OCI-LY7 (cell line): ENCODE results near the gene CYFIP1. TPM values are rescaled to one million over a fixed set of nuclear protein-coding genes. Genes with fewer than 3 reads are reported as not detected.

Experiments
- BruUV-seq: library from RNA; stranded (reverse); fragments of 400-500 nt; replicated peaks from 2 replicates; lab custom pipeline; 2021; lab: Mats Ljungman, UMichigan
- CTCF ChIA-PET: fragments of 300-600 bp; sonication (Branson Sonifier 250); formaldehyde crosslinking; loops from one replicate; lab custom pipeline; 2022; ENCODE audit warnings: antibody characterized with exemption; ENCODE audit not compliant: unreplicated experiment; lab: Charles Lee
- POLR2A ChIA-PET: fragments of 300-600 bp; sonication (Branson Sonifier 250); formaldehyde crosslinking; loops from one replicate; lab custom pipeline; 2022; ENCODE audit warnings: antibody characterized with exemption; lab: Charles Lee
- DNase-seq: peaks from one replicate; pipeline ENCODE4 v3.0.0-alpha.2; 2015; ENCODE audit warnings: low spot score
- H2AFZ ChIP-seq: fragments of 200-600 bp; sonication (generic), shearing (Covaris generic); 2 replicates; pipeline ENCODE4 v1.6.1; 2014; ENCODE audit warnings: mild to moderate bottlenecking, antibody characterized with exemption, low read length, moderate library complexity
- H3K27ac ChIP-seq: fragments of 200-600 bp; sonication (generic); 2 replicates; pipeline ENCODE4 v1.5.1; 2014; ENCODE audit warnings: mixed run types, low read depth, mild to moderate bottlenecking, moderate library complexity, low read length, inconsistent platforms; ENCODE audit not compliant: poor library complexity, severe bottlenecking
- H3K36me3 ChIP-seq: fragments of 200-600 bp; sonication (generic); 2 replicates; pipeline ENCODE4 v1.6.1; 2014; ENCODE audit warnings: mild to moderate bottlenecking, antibody characterized with exemption, low read length, moderate library complexity, mixed read lengths; ENCODE audit not compliant: insufficient read depth
- H3K4me1 ChIP-seq: fragments of 200-600 bp; sonication (generic); 2 replicates; pipeline ENCODE4 v1.5.1; 2014; ENCODE audit warnings: mild to moderate bottlenecking, low read length; ENCODE audit not compliant: insufficient read depth, poor library complexity, severe bottlenecking
- H3K4me2 ChIP-seq: fragments of 200-600 bp; sonication (generic); 2 replicates; pipeline ENCODE4 v1.6.1; 2014; ENCODE audit warnings: mild to moderate bottlenecking, low read length
- H3K4me3 ChIP-seq: fragments of 200-600 bp; sonication (generic); 2 replicates; pipeline ENCODE4 v1.5.1; 2014; ENCODE audit warnings: mild to moderate bottlenecking, low read depth, low read length; ENCODE audit not compliant: poor library complexity, severe bottlenecking
- H3K79me2 ChIP-seq: fragments of 200-600 bp; sonication (generic); 2 replicates; pipeline ENCODE4 v1.6.1; 2016; ENCODE audit warnings: low read depth, mild to moderate bottlenecking, low read length, moderate library complexity, mixed read lengths; ENCODE audit not compliant: insufficient read depth
- H3K9me2 ChIP-seq: fragments of 200-600 bp; sonication (generic); 2 replicates; pipeline ENCODE4 v1.6.1; 2016; ENCODE audit warnings: mild to moderate bottlenecking, low read length, mixed read lengths; ENCODE audit not compliant: insufficient read depth
- H3K9me3 ChIP-seq: fragments of 200-600 bp; sonication (generic); 2 replicates; pipeline ENCODE4 v1.6.1; 2014; ENCODE audit warnings: mild to moderate bottlenecking, mixed run types, low read length, mixed read lengths
- H4K20me1 ChIP-seq: fragments of 200-600 bp; sonication (generic); 2 replicates; pipeline ENCODE4 v1.6.1; 2014; ENCODE audit warnings: mild to moderate bottlenecking, antibody characterized with exemption, low read length, moderate library complexity, mixed read lengths; ENCODE audit not compliant: insufficient read depth
- EZH2phosphoT487 ChIP-seq: fragments of 200-600 bp; sonication (generic); IDR thresholded peaks from 2 replicates; pipeline ENCODE4 v1.6.1; 2018; ENCODE audit warnings: low read depth, borderline replicate concordance, mild to moderate bottlenecking, mixed run types, antibody characterized with exemption, low read length, moderate library complexity, mixed read lengths
- intact Hi-C: fragments of 100-400 bp; cut with micrococcal nuclease; formaldehyde crosslinking; loops from one replicate; pipeline ENCODE4 v1.10.0; 2022; ENCODE audit not compliant: unreplicated experiment
- total RNA-seq, 2 experiments: library from RNA; depleted of rRNA in 1 of 2; stranded (reverse); fragments of >200 nt in 1 of 2; shearing (Covaris generic) in 1 of 2; gene quantifications; 2 replicates each; pipeline ENCODE4 v1.2.3, GENCODE V29; 2014 to 2022
- TF ChIP-seq, protein P1 (sequence below): fragments of 200-600 bp; sonication (generic); conservative IDR thresholded peaks from 2 replicates; pipeline ENCODE4 v1.5.1; 2014; ENCODE audit warnings: mild to moderate bottlenecking, antibody characterized with exemption, low read length, moderate library complexity, mixed read lengths

CYFIP1 gene
- total RNA-seq, 2 experiments from 2014 or later: 0.98 to 1.3 TPM

- CTCF ChIA-PET: no interaction called here
- no TSS peak for BruUV-seq
- POLR2A ChIA-PET: interaction anchor here (0.7 kb wide), 1 partner anchor 28 kb away, joined by 5 read pairs; no protein-coding TSS in a partner anchor
- H3K36me3 ChIP-seq: no peaks in the 10 kb centered on the region
- DNase-seq: no peak
- no peak overlapping the region for H3K4me3 ChIP-seq
- no peaks in the 10 kb centered on the region for H3K4me1 ChIP-seq
- H4K20me1 ChIP-seq: no peaks in the 10 kb centered on the region
- no peaks in the 10 kb centered on the region for H3K9me3 ChIP-seq
- H3K4me2 ChIP-seq: no peak overlapping the region
- intact Hi-C loops: no loop called here
- H3K27ac ChIP-seq: no peak overlapping the region
- no peaks in the 10 kb centered on the region for H3K79me2 ChIP-seq
- no peaks in the 10 kb centered on the region for H3K9me2 ChIP-seq
- TF ChIP-seq, protein P1, sequence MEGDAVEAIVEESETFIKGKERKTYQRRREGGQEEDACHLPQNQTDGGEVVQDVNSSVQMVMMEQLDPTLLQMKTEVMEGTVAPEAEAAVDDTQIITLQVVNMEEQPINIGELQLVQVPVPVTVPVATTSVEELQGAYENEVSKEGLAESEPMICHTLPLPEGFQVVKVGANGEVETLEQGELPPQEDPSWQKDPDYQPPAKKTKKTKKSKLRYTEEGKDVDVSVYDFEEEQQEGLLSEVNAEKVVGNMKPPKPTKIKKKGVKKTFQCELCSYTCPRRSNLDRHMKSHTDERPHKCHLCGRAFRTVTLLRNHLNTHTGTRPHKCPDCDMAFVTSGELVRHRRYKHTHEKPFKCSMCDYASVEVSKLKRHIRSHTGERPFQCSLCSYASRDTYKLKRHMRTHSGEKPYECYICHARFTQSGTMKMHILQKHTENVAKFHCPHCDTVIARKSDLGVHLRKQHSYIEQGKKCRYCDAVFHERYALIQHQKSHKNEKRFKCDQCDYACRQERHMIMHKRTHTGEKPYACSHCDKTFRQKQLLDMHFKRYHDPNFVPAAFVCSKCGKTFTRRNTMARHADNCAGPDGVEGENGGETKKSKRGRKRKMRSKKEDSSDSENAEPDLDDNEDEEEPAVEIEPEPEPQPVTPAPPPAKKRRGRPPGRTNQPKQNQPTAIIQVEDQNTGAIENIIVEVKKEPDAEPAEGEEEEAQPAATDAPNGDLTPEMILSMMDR: no peak
- no peak for TF ChIP-seq EZH2phosphoT487
- H2AFZ ChIP-seq: no peak overlapping the region
Measured at GRCh38 chr15:22908830-22909229, 71.3 kb downstream of the CYFIP1 start.

GRCh38 chr15:22907161-22907950, 72.8 kb downstream of the CYFIP1 start:
- Histone ChIP-seq H4K20me1 (no peaks in the 10 kb centered on the region), H3K4me2 (no peak overlapping the region), H3K9me2 (no peaks in the 10 kb centered on the region), H3K27ac (no peak overlapping the region), H2AFZ (no peak overlapping the region), H3K4me3 (no peak overlapping the region), H3K36me3 (no peaks in the 10 kb centered on the region), H3K4me1 (no peaks in the 10 kb centered on the region), H3K79me2 (no peaks in the 10 kb centered on the region), H3K9me3 (no peaks in the 10 kb centered on the region)
- no TSS peak for BruUV-seq
- DNase-seq: no peak
- CTCF ChIA-PET: no interaction called here
- POLR2A ChIA-PET: no interaction called here
- TF ChIP-seq, protein P1: no peak
- no peak for TF ChIP-seq EZH2phosphoT487
- intact Hi-C loops: no loop called here

GRCh38 chr15:22904736-22905135, 75.4 kb downstream of the CYFIP1 start:
- POLR2A ChIA-PET: interaction anchor here (0.7 kb wide), 1 partner anchor 9 kb away, joined by 3 read pairs; no protein-coding TSS in a partner anchor
- CTCF ChIA-PET: no interaction called here

More at GRCh38 chr15:22904736-22905135, 75.4 kb downstream of the CYFIP1 start:
- Histone ChIP-seq H3K4me2 (no peak overlapping the region), H2AFZ (no peak overlapping the region), H3K9me3 (no peaks in the 10 kb centered on the region), H3K79me2 (no peaks in the 10 kb centered on the region), H3K36me3 (no peaks in the 10 kb centered on the region), H3K27ac (no peak overlapping the region), H3K4me3 (no peak overlapping the region), H4K20me1 (no peaks in the 10 kb centered on the region), H3K9me2 (no peaks in the 10 kb centered on the region), H3K4me1 (no peaks in the 10 kb centered on the region)
- no TSS peak for BruUV-seq
- DNase-seq: no peak
- TF ChIP-seq, protein P1: no peak
- TF ChIP-seq EZH2phosphoT487: no peak
- intact Hi-C loops: no loop called here
